ENCODE data around the gene AGXT. TPM values are rescaled to one million over a fixed set of nuclear protein-coding genes. Genes with fewer than 3 reads are reported as not detected.
A peak's percentile ranks its signal among the peaks of the same experiment; 100 is the strongest.
"Not testable (repeated sequence)": the region's sequence is repeated elsewhere in the genome, so short reads cannot be mapped to it uniquely, and the experiment has no call there.

The AGXT gene
- total and polyA plus RNA-seq, 7 experiments from 2014 or later: not detected

DNA sequence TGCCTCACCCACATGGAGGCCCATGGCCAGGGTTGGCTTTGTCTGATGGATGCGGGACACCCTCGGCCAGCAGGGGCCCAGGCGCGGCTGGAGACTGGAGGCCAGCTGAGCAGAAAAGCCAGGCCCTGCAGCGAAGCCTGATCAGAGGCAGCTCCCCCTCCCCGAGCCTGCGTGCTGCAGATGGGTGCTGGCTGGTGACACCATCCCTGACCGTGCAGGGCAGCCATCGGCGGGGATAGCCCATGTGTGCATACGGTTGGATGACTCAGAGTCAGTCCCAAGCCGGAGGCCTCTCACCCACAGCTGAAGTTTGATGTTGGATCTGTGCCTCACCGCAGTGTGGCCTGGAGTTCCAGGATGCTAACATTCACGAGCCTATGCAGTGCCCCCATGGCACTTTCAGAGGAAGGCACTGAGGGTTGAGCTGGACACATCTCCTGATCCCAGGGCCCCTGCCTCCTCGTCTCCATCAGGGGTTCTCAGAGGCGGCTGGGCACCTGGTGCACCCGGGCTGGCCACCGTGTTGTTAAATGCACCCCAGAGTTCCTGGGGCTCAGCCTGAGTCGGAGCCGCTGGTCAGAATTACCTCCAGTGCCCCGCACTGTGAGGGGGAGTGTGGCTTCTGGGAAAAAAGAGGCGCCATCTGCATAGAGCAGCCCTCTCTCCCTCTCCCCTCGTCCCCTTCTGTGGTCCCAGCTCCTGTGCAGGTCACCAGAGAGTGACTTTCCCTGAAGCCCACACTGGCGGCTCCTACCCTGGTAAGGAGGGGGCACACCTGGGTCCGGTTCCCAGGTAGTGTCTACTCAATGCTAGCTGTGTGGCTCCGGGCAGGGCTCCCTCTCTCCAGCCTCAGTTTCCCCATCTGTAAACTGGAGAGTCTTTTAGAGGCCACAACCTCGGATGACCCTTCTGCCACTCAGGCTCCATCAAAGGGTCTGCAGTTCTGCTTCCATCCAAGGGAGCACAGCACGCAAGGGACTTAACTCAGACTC lies 29.2 kb upstream of the AGXT start:
- ChIA-PET CTCF (interaction anchor here (0.6 to 2.0 kb wide), 3 partner anchors 15 to 1040 kb away, joined by 4 to 8 read pairs (median 5); no protein-coding TSS in a partner anchor), POLR2A (no interaction called here)
- no peak for DNase-seq
- H3K27me3 Mint-ChIP-seq: peaks cover 0 to 5% (median 0%) of the 10 kb centered on the region in 5 donors
- Histone ChIP-seq H3K9me3 (ENCODE audit: control insufficient read depth in 2 of 3, low read length in 3 of 3) (no peaks in the 10 kb centered on the region), H3K27me3 (ENCODE audit: control insufficient read depth in 2 of 2, insufficient read depth in 2 of 2, low read length in 2 of 2) (no peaks in the 10 kb centered on the region), H3K27ac (ENCODE audit: low read depth, low read length) (no peak overlapping the region), H3K4me1 (ENCODE audit: control insufficient read depth in 2 of 2, insufficient read depth in 2 of 2, low read length in 2 of 2) (no peaks in the 10 kb centered on the region), H3K36me3 (ENCODE audit: control insufficient read depth in 2 of 3, insufficient read depth in 3 of 3, low read length in 3 of 3) (no peaks in the 10 kb centered on the region), H3K4me3 (ENCODE audit: low read length) (no peak overlapping the region)
- H3K9me3 Mint-ChIP-seq: peaks cover 0 to 4% (median 0%) of the 10 kb centered on the region in 11 donors
- H3K4me3 Mint-ChIP-seq: no peak overlapping the region
- intact Hi-C loops (cut with micrococcal nuclease): loop anchor here (1.0 to 10.0 kb wide), 3 partner anchors 325 to 605 kb away; partner anchors contain the start of gene GPC1 (in 1 of the 2)
- ATAC-seq: no peak
- no peaks in the 10 kb centered on the region for H3K4me1 Mint-ChIP-seq
- no peak overlapping the region for H3K27ac Mint-ChIP-seq
- no peaks in the 10 kb centered on the region for H3K36me3 Mint-ChIP-seq

DNA sequence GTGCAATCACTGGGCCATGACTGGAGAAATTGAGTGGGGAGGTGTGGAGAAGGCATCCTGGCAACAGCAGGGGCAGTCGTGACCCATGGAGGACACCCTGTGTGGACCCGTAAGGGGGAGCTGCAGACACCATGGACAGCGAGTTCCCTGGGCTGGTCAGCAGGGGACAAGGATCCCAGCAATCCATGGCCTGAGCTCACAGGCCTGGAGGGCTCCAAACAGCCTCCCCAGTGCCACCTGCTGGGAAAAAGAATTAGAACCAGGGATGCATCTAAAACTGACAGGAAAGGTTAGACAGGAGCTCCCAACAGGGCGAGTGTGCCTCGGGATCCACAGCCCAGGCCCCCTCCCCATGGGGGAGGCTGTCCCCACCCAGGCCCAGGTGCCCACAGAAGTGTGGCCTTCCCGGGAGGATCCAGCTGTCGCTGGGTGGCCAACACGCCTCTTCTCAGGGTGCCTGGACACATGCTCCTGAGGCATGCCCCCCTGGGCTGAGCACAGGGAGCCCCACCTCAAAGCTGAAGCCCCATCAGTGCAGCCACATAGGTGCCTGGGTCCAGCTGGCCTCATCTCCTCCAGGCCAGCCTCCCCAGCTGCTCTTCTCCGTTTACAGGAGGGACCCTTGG lies 28.1 kb upstream of the AGXT start:
- Histone ChIP-seq H3K9me3 (ENCODE audit: control insufficient read depth in 2 of 3, low read length in 3 of 3) (no peaks in the 10 kb centered on the region), H3K4me1 (ENCODE audit: control insufficient read depth in 2 of 2, insufficient read depth in 2 of 2, low read length in 2 of 2) (no peaks in the 10 kb centered on the region), H3K27me3 (ENCODE audit: control insufficient read depth in 2 of 2, insufficient read depth in 2 of 2, low read length in 2 of 2) (no peaks in the 10 kb centered on the region), H3K36me3 (ENCODE audit: control insufficient read depth in 2 of 3, insufficient read depth in 3 of 3, low read length in 3 of 3) (no peaks in the 10 kb centered on the region), H3K27ac (ENCODE audit: low read depth, low read length) (no peak overlapping the region), H3K4me3 (ENCODE audit: low read length) (no peak overlapping the region)
- Mint-ChIP-seq H3K4me1 (no peaks in the 10 kb centered on the region), H3K27ac (no peak overlapping the region), H3K27me3 (peaks cover 0 to 5% (median 0%) of the 10 kb centered on the region in 5 donors), H3K4me3 (no peak overlapping the region), H3K36me3 (no peaks in the 10 kb centered on the region), H3K9me3 (peaks cover 0 to 11% (median 0%) of the 10 kb centered on the region in 11 donors)
- POLR2A ChIA-PET: no interaction called here
- intact Hi-C loops (cut with micrococcal nuclease): loop anchor here in 1 of 2 donors (1.0 kb wide), 1 partner anchor 326 kb away; no protein-coding TSS in a partner anchor
- ATAC-seq (peak; percentile 12), DNase-seq (peak in 2 of 9 donors; percentile 28 to 29)
- CTCF ChIA-PET: interaction anchor here (0.8 to 2.0 kb wide), 3 partner anchors 16 to 819 kb away, joined by 3 to 8 read pairs (median 4); no protein-coding TSS in a partner anchor

DNA sequence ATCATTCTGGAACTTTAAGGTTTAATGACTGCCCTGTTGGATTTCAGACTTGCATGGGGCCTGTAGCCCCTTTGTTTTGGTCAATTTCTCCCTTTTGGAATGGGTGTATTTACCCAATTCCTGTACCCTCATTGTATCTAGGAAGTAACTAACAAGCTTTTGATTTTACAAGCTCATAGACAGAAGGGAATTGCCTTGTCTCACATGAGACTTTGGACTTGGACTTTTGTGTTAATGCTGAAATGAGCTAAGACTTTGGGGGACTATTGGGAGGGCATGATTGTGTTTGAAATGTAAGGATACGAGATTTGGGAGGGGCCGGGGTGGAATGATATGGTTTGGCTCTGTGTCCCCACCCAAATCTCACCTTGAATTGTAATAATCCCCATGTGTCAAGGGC lies 22.3 kb upstream of the AGXT start:
- CTCF ChIA-PET; H3K27ac Mint-ChIP-seq; H3K4me1 Mint-ChIP-seq; H3K27ac ChIP-seq (ENCODE audit: low read depth, low read length); H3K27me3 Mint-ChIP-seq; H3K27me3 ChIP-seq (ENCODE audit: control insufficient read depth in 2 of 2, insufficient read depth in 2 of 2, low read length in 2 of 2); H3K9me3 ChIP-seq (ENCODE audit: control insufficient read depth in 2 of 3, low read length in 3 of 3); H3K36me3 ChIP-seq (ENCODE audit: control insufficient read depth in 2 of 3, insufficient read depth in 3 of 3, low read length in 3 of 3); ATAC-seq; POLR2A ChIA-PET; H3K4me3 Mint-ChIP-seq; intact Hi-C loops (cut with micrococcal nuclease); DNase-seq; H3K4me3 ChIP-seq (ENCODE audit: low read length); H3K36me3 Mint-ChIP-seq; H3K4me1 ChIP-seq (ENCODE audit: control insufficient read depth in 2 of 2, insufficient read depth in 2 of 2, low read length in 2 of 2): not testable (repeated sequence)
- H3K9me3 Mint-ChIP-seq: peaks cover 0 to 17% (median 0%) of the 10 kb centered on the region in 11 donors

DNA sequence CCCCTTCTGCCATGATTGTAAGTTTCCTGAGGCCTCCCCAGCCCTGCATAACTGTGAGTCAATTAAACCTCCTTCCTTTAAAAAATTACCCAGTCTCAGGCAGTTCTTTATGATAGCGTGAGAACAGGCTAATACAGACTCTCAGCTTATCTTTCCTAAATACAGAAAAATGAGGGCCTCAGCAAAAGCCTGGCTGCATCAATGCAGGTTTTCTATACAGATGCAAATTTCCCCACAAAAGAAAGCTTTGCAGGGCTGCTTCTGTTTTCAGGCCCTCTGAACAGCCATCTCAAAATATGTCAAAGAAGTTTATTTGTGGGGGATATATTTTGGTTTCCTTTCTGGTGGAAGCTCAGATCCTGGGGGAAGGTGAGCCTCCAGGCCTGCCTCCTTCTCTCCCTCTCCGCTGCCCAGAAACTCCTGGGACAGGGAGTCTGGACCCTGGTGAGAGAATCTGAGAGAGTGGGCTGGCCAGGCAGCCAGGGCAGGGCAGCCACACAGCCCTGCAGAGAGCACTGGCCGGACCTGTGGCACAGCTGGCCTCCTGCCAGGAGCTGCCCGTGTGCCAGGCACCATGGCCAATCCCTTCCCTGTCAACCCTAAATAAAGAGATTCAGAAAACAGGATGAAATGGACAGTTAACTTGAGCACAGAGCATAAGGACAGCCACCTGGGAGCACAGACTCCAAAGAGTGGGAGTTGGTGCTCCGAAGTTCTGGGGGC lies 21.6 kb upstream of the AGXT start:
- POLR2A ChIA-PET: interaction anchor here (0.6 kb wide), 1 partner anchor 19 kb away, joined by 5 read pairs; no protein-coding TSS in a partner anchor
- peaks cover 0 to 17% (median 0%) of the 10 kb centered on the region in 11 donors for H3K9me3 Mint-ChIP-seq
- H3K27ac Mint-ChIP-seq: no peak overlapping the region
- H3K4me1 Mint-ChIP-seq: peaks cover 0 to 4% (median 0%) of the 10 kb centered on the region in 7 donors
- no peaks in the 10 kb centered on the region for H3K36me3 Mint-ChIP-seq
- Histone ChIP-seq H3K36me3 (ENCODE audit: control insufficient read depth in 2 of 3, insufficient read depth in 3 of 3, low read length in 3 of 3) (no peaks in the 10 kb centered on the region), H3K4me3 (ENCODE audit: low read length) (no peak overlapping the region), H3K9me3 (ENCODE audit: control insufficient read depth in 2 of 3, low read length in 3 of 3) (no peaks in the 10 kb centered on the region), H3K4me1 (ENCODE audit: control insufficient read depth in 2 of 2, insufficient read depth in 2 of 2, low read length in 2 of 2) (no peaks in the 10 kb centered on the region), H3K27me3 (ENCODE audit: control insufficient read depth in 2 of 2, insufficient read depth in 2 of 2, low read length in 2 of 2) (no peaks in the 10 kb centered on the region), H3K27ac (ENCODE audit: low read depth, low read length) (no peak overlapping the region)
- CTCF ChIA-PET: no interaction called here
- H3K27me3 Mint-ChIP-seq: peaks cover 0 to 5% (median 0%) of the 10 kb centered on the region in 5 donors
- intact Hi-C loops (cut with micrococcal nuclease): no loop called here
- DNase-seq (no peak), ATAC-seq (no peak)
- no peak overlapping the region for H3K4me3 Mint-ChIP-seq

DNA sequence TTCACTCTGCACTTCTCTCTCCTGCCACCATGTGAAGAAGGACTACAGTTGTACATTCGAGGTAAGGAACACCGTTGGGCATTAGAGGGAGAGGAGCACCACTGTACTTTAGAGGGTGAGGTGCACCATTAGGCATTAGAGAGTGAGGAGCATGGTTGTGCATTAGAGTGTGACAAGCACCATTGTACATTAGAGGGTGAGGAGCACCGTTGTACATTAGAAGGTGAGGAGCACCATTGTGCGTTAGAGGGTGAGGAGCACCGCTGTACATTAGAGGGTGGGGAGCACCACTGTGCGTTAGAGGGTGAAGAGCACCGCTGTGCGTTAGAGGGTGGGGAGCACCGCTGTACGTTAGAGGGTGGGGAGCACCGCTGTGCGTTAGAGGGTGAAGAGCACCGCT lies 20.8 kb upstream of the AGXT start:
- Mint-ChIP-seq H3K36me3 (no peaks in the 10 kb centered on the region), H3K27me3 (peaks cover 0 to 5% (median 3%) of the 10 kb centered on the region in 5 donors), H3K27ac (no peak overlapping the region), H3K9me3 (peaks cover 0 to 17% (median 0%) of the 10 kb centered on the region in 11 donors), H3K4me1 (peaks cover 0 to 4% (median 0%) of the 10 kb centered on the region in 7 donors), H3K4me3 (no peak overlapping the region)
- no peaks in the 10 kb centered on the region for H3K27me3 ChIP-seq (ENCODE audit: control insufficient read depth in 2 of 2, insufficient read depth in 2 of 2, low read length in 2 of 2)
- no peak overlapping the region for H3K4me3 ChIP-seq (ENCODE audit: low read length)
- H3K27ac ChIP-seq (ENCODE audit: low read depth, low read length): no peak overlapping the region
- ChIA-PET POLR2A (no interaction called here), CTCF (no interaction called here)
- DNase-seq (no peak), ATAC-seq (no peak)
- no peaks in the 10 kb centered on the region for H3K36me3 ChIP-seq (ENCODE audit: control insufficient read depth in 2 of 3, insufficient read depth in 3 of 3, low read length in 3 of 3)
- intact Hi-C loops (cut with micrococcal nuclease): no loop called here
- H3K9me3 ChIP-seq (ENCODE audit: control insufficient read depth in 2 of 3, low read length in 3 of 3): no peaks in the 10 kb centered on the region
- H3K4me1 ChIP-seq (ENCODE audit: control insufficient read depth in 2 of 2, insufficient read depth in 2 of 2, low read length in 2 of 2): no peaks in the 10 kb centered on the region

DNA sequence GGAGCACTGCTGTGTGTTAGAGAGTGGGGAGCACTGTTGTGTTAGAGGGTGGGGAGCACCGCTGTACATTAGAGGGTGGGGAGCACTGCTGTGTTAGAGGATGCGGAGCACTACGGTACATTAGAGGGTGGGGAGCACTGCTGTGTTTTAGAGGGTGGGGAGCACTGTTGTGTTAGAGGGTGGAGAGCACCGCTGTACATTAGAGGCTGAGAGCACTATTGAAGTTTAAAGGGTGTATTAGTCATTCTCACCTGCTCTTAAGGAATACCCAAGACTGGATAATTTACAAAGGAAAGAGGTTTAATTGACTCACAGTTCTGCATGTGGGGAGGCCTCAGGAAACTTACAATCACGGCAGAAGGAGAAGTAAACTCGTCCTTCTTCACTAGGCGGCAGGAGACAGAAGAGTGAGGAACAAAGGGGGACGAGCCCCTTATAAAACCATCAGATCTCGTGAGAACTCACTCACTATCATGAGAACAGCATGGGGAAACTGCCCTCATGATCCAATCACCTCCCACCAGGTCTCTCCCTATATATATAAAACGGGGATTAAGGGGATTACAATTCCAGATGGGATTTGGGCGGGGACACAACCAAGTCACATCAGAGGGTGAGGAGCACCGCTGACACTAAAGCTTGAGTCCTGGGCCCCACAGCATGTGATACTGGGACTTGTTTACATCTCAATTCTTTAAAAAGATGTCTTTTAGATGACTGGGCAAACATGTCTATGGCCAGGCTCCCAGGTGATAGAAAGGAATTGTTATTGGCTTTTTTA lies 19.5 kb upstream of the AGXT start:
- Histone ChIP-seq H3K27ac (ENCODE audit: low read depth, low read length) (no peak overlapping the region), H3K36me3 (ENCODE audit: control insufficient read depth in 2 of 3, insufficient read depth in 3 of 3, low read length in 3 of 3) (no peaks in the 10 kb centered on the region), H3K9me3 (ENCODE audit: control insufficient read depth in 2 of 3, low read length in 3 of 3) (peaks cover 0 to 1% (median 0%) of the 10 kb centered on the region in 3 experiments), H3K4me1 (ENCODE audit: control insufficient read depth in 2 of 2, insufficient read depth in 2 of 2, low read length in 2 of 2) (no peaks in the 10 kb centered on the region), H3K27me3 (ENCODE audit: control insufficient read depth in 2 of 2, insufficient read depth in 2 of 2, low read length in 2 of 2) (no peaks in the 10 kb centered on the region), H3K4me3 (ENCODE audit: low read length) (no peak overlapping the region)
- peaks cover 0 to 5% (median 2%) of the 10 kb centered on the region in 5 donors for H3K27me3 Mint-ChIP-seq
- ChIA-PET CTCF (interaction anchor here (0.5 kb wide), 1 partner anchor 1089 kb away, joined by 3 read pairs; no protein-coding TSS in a partner anchor), POLR2A (no interaction called here)
- H3K36me3 Mint-ChIP-seq: peaks cover 0 to 1% (median 0%) of the 10 kb centered on the region in 5 donors
- ATAC-seq (no peak), DNase-seq (no peak)
- peak overlapping the region in 1 of 9 donors; percentile 30 for H3K27ac Mint-ChIP-seq
- intact Hi-C loops (cut with micrococcal nuclease): no loop called here
- H3K4me3 Mint-ChIP-seq: no peak overlapping the region
- peaks cover 0 to 4% (median 0%) of the 10 kb centered on the region in 7 donors for H3K4me1 Mint-ChIP-seq
- H3K9me3 Mint-ChIP-seq: peaks cover 0 to 16% (median 2%) of the 10 kb centered on the region in 11 donors
